Activated naive CD8-positive, alpha-beta T cell treated with anti-CD3 and anti-CD28 coated beads, Interleukin-2, amount 50 U/mL, for 24 hours (primary cell): Measurements from ENCODE around the gene SLC6A2.

Experiments used
- ATAC-seq: fragments of 150-1000 bp; cut with Tn5 transposase; one replicate; pipeline ENCODE4 v1.10.0; 2021
- DNase-seq: peaks from one replicate; pipeline ENCODE4 v3.0.0; 2021
- H3K27ac Mint-ChIP-seq: one replicate; pipeline ENCODE4 v1.8.0; 2021; ENCODE audit warnings: mild to moderate bottlenecking, mixed read lengths
- H3K27me3 Mint-ChIP-seq: one replicate; pipeline ENCODE4 v1.8.0; 2021; ENCODE audit warnings: mixed read lengths
- H3K36me3 Mint-ChIP-seq: one replicate; pipeline ENCODE4 v1.8.0; 2021; ENCODE audit warnings: low read depth, mixed read lengths
- H3K4me1 Mint-ChIP-seq: one replicate; pipeline ENCODE4 v1.8.0; 2021; ENCODE audit warnings: mixed read lengths
- H3K4me3 Mint-ChIP-seq: one replicate; pipeline ENCODE4 v1.8.0; 2021; ENCODE audit warnings: mild to moderate bottlenecking, moderate library complexity, mixed read lengths
- H3K9me3 Mint-ChIP-seq: one replicate; pipeline ENCODE4 v1.8.0; 2021; ENCODE audit warnings: mixed read lengths

Gene SLC6A2

DNA sequence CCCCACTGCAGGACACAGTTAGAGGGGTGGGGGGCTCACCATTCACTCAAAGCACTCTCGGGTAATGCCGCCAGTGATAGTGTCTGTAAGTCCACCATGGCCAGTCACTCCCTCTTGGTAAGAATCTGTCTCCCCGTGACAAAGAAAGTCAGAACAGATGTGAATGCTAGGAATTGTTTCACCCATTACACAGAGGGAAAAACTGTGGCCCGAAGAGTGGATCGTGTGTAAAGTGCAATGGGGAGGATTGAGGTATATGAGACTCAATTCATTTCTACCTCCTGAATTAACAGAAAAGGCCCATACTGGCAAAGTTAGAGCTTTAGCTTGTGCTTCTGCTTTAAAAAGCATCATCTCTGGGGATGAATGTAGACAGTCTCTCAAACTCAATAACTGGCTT lies 17.5 kb upstream of the SLC6A2 start:
- Mint-ChIP-seq H3K4me3 (no peak overlapping the region), H3K9me3 (no peaks in the 10 kb centered on the region)

DNA sequence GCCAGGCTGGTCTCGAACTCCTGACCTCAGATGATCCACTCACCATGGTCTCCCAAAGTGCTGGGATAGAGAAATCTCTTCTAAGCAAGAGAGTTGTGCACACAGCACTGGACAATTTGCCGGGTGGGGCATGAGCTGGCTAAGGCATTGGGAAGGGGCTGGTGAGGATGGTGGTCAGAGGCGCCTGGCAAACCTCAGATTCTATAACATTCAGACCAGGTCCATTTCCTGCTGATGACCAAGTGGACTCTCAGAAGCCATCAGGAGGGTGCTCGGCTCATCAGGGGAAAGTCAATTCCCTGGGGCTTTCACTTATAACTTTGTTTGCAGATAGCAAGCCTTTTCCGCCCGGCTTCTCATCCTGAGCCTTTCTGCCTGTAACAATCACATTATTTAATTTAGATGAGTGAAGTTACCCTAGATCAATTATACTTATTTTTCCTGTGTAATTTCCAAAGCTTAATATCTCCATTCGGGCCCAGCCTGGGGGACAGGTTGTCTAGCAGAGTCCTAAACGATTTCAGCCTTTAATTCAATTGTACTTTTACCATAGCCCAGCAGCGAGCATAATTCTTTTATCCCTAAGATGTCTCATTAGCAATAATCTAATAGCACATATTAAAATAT lies 15.0 kb upstream of the SLC6A2 start:
- Mint-ChIP-seq H3K27me3 (peaks cover 8% of the 10 kb centered on the region), H3K27ac (no peak overlapping the region), H3K36me3 (no peaks in the 10 kb centered on the region), H3K4me1 (no peaks in the 10 kb centered on the region), H3K9me3 (no peaks in the 10 kb centered on the region), H3K4me3 (no peak overlapping the region)
- DNase-seq = no peak
- ATAC-seq = no peak

More for the DNA sequence above, 17.5 kb upstream of the SLC6A2 start:
- Mint-ChIP-seq H3K4me1 (no peaks in the 10 kb centered on the region), H3K27me3 (peaks cover 16% of the 10 kb centered on the region), H3K27ac (no peak overlapping the region), H3K36me3 (no peaks in the 10 kb centered on the region)
- ATAC-seq = no peak
- no peak for DNase-seq

DNA sequence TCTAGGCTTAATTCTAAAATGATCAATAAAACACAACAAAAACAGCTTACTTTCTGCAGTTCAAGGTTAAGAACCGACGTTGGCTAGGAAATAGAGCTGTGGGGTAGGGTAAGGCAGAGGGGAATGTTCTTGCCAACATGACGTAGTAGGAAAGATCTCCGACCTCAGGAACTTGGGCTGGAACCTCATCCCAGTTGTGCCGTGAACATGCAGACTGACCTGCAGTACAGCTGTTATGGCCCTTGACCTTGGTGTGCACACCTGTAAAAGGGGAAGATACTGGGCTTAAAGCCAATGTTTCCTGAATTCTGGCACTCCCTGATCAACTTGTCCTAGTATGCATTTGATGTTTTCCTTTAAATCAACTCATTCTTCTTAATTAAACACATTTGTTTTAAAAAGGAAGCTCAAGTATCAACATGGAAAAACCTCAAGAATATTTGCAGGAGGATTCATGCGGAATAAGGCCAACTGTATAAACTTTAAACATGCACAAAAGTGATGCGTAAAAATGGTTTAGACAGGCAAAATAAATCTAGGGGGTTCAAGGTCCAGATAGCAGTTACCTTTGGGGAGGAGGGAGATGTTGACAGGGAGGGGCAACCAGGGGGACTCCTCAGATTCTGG lies 14.2 kb upstream of the SLC6A2 start:
- no peak for DNase-seq
- Mint-ChIP-seq H3K36me3 (no peaks in the 10 kb centered on the region), H3K27ac (no peak overlapping the region), H3K4me1 (no peaks in the 10 kb centered on the region), H3K4me3 (no peak overlapping the region), H3K27me3 (peaks cover 6% of the 10 kb centered on the region), H3K9me3 (no peaks in the 10 kb centered on the region)
- ATAC-seq = no peak

DNA sequence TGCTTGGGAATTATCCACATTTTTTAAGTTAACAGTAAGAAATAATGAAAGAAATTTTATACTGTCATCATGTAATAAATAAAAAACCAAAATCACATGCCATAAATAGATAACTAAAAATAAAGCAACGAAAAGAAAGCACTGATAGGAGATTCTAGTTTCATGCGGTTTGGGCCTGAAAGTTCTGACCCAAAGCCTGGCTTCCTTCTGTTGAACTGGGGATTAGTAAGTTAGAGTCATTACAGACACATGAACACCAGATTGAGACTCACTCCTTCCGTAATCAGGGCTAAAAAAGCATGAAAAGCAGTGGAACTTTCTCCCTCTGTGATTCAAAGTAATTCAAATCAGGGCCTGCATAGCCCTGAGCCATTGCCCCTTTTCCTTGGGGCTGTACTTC lies 13.2 kb upstream of the SLC6A2 start:
- Mint-ChIP-seq H3K27ac (no peak overlapping the region), H3K36me3 (no peaks in the 10 kb centered on the region), H3K27me3 (peaks cover 8% of the 10 kb centered on the region), H3K9me3 (no peaks in the 10 kb centered on the region), H3K4me1 (no peaks in the 10 kb centered on the region), H3K4me3 (no peak overlapping the region)
- ATAC-seq (no peak), DNase-seq (no peak)

DNA sequence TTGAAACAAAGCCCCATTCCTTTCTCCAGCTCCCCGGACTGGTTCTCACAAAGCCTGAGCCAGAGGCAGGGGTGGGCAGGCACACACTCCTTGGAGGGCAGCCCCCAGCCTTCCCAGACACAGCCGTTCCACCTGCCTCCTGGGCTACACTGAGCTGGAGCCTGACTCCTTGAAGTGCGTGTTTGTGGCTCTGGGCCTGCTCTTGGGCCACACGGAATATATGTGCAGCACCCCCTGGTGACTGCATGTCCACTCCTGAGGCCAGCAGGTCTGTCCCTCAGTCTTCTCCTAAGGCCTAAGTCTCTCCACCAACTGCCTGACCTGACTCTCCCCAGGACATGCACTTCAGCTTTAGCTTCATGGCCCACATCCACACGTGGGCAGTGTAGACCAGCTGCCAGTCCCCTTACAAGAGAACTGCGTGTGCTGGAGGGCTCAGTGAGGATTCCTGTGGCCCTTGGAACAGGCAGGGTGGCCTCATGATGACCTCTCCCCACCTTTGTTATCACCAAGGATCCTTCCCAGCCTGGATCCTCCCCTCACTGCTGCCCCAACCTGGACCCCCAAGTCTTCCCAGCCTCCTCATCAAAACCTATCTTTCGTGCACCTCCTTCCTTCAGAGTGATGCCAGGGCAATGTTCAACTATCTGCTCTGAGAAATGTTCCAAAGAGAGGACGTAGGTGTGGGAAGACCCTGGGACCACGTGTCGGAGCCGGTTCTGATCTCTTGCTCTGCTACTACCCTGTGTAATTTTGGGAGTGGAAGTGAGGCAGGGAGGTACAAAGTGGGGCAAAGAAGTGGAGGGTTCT lies 12.4 kb upstream of the SLC6A2 start:
- no peak for ATAC-seq
- DNase-seq = no peak
- Mint-ChIP-seq H3K36me3 (no peaks in the 10 kb centered on the region), H3K4me3 (no peak overlapping the region), H3K9me3 (no peaks in the 10 kb centered on the region), H3K27me3 (peaks cover 8% of the 10 kb centered on the region), H3K4me1 (no peaks in the 10 kb centered on the region), H3K27ac (no peak overlapping the region)

DNA sequence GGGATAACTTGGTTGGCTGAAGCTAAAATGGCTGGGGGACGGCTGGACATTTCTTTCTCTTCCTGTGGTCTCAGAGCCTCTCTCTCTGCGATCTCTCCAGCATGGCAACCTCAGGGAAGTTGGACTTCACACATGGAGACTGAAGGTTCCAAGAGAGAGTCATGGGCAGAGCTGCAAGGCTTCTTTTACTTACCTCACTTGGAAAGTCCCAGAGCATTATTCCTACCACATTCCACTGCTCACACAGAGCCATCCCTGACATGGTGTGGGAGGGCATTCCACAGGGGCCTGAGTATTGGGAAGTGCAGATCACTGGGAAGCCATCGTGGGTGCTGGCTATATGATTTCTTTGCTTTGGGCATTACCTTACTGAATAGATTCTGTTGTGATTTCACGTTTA lies 9.8 kb upstream of the SLC6A2 start:
- no peak for ATAC-seq

DNA sequence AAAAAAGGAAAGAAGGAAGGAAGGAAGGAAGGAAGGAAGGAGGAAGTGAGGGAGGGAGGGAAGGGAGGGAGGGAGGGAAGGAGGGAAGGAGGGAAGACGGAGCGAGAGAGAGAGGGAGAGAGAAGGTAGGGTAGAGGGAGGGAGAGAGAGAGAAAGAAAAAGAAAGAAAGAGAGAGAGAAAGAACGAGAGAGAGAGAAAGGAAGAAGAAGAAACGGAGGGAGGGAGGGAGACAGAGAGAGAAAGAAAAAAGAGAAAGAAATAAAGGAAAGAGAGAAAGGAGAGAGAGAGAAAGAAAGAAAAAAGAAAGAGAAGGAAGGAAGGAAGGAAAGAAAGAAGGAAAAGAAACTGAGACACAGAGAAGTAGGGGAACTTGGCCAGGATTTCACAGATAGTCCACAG lies 8.4 kb upstream of the SLC6A2 start:
- no peak overlapping the region for H3K27ac Mint-ChIP-seq

More for the DNA sequence above, 9.8 kb upstream of the SLC6A2 start:
- Mint-ChIP-seq H3K27ac (no peak overlapping the region), H3K4me3 (no peak overlapping the region), H3K27me3 (peaks cover 10% of the 10 kb centered on the region), H3K9me3 (no peaks in the 10 kb centered on the region), H3K4me1 (no peaks in the 10 kb centered on the region), H3K36me3 (no peaks in the 10 kb centered on the region)
- DNase-seq = no peak

DNA sequence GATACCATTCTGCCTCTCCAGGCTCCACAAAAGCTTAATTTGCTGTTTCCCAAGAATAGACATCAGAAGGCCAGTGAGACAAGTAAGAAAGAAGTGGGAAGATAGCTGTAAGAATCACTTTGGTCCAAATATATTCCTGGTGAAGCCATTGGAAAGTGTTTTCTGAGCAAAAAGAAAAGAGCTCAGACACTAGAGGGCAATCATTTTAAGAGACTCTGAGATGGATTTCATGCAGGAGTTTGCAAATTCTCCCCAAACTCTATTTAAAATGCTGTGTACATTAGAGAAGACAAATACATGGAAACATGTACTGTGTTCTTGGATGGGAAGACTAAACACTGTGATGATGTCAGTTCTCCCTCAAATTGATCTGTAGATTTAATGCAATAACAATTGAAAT lies 8.0 kb upstream of the SLC6A2 start:
- Mint-ChIP-seq H3K9me3 (no peaks in the 10 kb centered on the region), H3K36me3 (no peaks in the 10 kb centered on the region), H3K27me3 (peaks cover 15% of the 10 kb centered on the region), H3K4me3 (no peak overlapping the region), H3K27ac (no peak overlapping the region), H3K4me1 (no peaks in the 10 kb centered on the region)
- ATAC-seq (no peak), DNase-seq (no peak)

More for the DNA sequence above, 8.4 kb upstream of the SLC6A2 start:
- no peaks in the 10 kb centered on the region for H3K9me3 Mint-ChIP-seq
- ATAC-seq (no peak), DNase-seq (no peak)
- peaks cover 13% of the 10 kb centered on the region for H3K27me3 Mint-ChIP-seq
- H3K36me3 Mint-ChIP-seq = no peaks in the 10 kb centered on the region
- H3K4me3 Mint-ChIP-seq = no peak overlapping the region
- H3K4me1 Mint-ChIP-seq = no peaks in the 10 kb centered on the region

DNA sequence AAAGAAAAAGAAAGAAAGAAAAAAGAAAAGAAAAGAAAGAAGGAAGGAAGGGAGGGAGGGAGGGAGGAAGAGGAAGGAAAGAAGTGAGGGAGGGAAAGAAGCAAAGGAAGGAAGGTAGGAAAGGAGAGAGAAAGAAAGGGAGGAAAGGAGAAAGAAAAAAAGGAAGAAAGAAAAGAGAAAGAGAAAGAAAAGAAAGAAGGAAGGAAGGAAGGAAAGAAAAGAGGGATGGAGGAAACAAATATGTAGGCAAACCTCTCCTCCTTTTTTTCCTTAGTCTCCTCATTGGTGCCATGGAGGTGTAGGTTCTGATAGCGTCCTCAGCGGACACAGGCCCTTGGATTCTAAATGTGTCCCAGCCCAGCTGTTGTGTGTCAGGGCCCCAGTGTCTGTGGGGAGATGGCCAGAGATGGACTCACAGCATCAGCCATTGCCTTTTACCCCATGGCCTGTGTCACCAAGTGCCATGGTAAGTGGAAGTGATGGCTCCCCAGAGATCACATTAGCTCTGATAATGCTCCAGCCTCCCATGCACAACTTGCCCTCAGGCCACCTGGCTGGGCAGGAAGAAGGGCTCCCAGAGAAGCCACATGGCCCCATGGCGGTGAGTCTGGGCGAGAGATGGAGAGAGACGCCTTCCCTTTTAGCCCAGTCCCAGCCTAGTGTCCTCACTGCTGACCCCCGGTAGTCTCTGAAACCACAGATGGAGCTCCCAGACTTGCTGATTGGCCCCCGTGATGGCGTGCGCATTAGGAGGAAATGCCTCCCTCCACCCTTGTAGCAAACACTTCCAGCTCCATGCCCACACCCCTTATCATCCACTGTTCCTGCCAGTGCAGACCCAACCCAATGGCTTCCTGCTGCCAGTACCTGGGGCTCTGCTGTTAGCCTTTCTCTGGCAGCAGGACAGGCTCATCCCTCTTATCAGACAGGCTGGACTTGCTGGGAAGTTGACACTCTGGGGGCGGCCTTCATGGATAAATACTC lies 3.7 kb upstream of the SLC6A2 start:
- no peak overlapping the region for H3K4me3 Mint-ChIP-seq
- H3K27me3 Mint-ChIP-seq = peaks cover 25% of the 10 kb centered on the region
- H3K4me1 Mint-ChIP-seq = no peaks in the 10 kb centered on the region
- H3K9me3 Mint-ChIP-seq = no peaks in the 10 kb centered on the region
- H3K36me3 Mint-ChIP-seq = no peaks in the 10 kb centered on the region
- H3K27ac Mint-ChIP-seq = no peak overlapping the region
- DNase-seq (no peak), ATAC-seq (no peak)

DNA sequence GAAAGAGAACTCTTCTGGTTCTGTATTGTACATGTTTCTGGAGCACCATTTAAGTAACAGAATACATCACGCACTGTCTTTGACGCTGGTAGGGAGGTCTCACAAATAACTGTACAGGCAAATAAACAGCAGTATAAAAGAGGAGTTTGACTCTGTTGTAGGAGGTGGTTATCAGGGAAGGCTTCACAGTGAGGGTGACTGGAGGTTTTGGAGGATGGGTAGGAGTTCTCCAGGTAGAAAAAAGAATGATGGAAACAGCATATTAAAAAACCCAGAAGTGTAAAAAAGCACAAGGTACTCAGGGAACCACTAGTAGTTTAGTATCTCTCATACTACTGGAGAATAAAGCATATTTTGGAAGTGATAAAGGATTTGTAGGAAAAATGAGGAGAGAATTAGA lies 2.7 kb upstream of the SLC6A2 start:
- Mint-ChIP-seq H3K9me3 (no peaks in the 10 kb centered on the region), H3K27me3 (peaks cover 28% of the 10 kb centered on the region), H3K4me3 (no peak overlapping the region), H3K27ac (no peak overlapping the region), H3K4me1 (no peaks in the 10 kb centered on the region), H3K36me3 (no peaks in the 10 kb centered on the region)
- DNase-seq = no peak
- ATAC-seq = no peak

DNA sequence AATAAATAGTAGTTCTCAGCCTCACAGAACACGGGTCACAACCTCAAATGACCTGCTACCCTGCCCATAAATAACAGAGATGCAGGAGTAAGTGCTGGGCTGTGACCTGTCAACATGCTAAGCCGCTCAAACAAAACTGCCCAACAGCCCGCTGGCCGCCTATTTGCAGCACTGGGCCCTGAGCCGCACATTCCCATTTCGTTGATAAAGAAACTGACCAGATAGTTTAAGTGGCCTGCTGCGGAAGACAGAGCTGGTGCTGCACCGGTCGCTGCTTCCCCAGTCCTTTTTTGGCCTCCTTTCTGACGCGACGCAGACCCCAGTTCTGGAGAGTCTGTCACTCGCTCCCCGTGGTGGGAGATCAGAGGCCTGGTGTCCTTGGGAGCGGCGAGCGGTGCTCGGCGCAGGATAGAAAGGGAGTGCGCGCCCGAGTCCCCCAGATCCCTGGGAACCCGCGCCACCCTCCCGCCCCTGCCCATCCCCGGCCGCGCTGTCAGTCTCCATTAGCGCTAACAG lies 349 bp upstream of the SLC6A2 start:
- H3K27me3 Mint-ChIP-seq = peaks cover 27% of the 10 kb centered on the region
- H3K36me3 Mint-ChIP-seq = no peaks in the 10 kb centered on the region
- no peak overlapping the region for H3K4me3 Mint-ChIP-seq
- no peak overlapping the region for H3K27ac Mint-ChIP-seq
- no peak for DNase-seq
- H3K9me3 Mint-ChIP-seq = no peaks in the 10 kb centered on the region
- no peak for ATAC-seq
- H3K4me1 Mint-ChIP-seq = no peaks in the 10 kb centered on the region

DNA sequence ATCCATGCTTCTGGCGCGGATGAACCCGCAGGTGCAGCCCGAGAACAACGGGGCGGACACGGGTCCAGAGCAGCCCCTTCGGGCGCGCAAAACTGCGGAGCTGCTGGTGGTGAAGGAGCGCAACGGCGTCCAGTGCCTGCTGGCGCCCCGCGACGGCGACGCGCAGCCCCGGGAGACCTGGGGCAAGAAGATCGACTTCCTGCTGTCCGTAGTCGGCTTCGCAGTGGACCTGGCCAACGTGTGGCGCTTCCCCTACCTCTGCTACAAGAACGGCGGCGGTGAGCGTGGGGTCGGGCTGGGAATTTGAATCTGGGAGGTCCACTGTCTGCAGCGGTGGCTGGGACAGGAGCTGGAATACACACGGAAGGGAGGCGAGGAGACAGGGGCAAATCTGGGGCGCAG lies 904 bp downstream of the SLC6A2 start:
- no peak overlapping the region for H3K27ac Mint-ChIP-seq
- H3K9me3 Mint-ChIP-seq = no peaks in the 10 kb centered on the region
- peaks cover 19% of the 10 kb centered on the region for H3K27me3 Mint-ChIP-seq
- H3K36me3 Mint-ChIP-seq = no peaks in the 10 kb centered on the region
- H3K4me3 Mint-ChIP-seq = no peak overlapping the region
- no peaks in the 10 kb centered on the region for H3K4me1 Mint-ChIP-seq
- ATAC-seq = no peak
- DNase-seq = no peak

DNA sequence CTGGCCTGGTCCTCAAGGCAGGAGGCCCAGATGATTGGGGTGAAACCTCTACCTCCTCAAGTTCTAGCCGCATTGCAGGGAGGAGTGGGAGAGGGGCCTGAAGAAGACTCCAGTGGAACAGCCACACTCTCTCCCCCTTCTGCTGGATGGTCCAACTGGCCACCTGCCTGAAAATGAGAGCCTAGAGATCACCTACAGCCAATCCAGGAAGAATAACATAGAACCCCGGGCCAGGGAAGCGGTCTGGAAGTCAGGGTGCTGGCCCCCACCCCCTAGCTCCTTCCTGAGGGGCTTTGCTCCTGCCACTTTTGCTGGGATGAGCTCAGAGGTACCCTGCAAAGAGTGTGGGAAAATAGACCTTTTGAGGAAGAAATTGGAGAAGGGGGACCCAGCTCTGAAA lies 1.8 kb downstream of the SLC6A2 start:
- Mint-ChIP-seq H3K4me3 (no peak overlapping the region), H3K9me3 (no peaks in the 10 kb centered on the region), H3K27me3 (peaks cover 17% of the 10 kb centered on the region), H3K4me1 (no peaks in the 10 kb centered on the region), H3K27ac (no peak overlapping the region), H3K36me3 (no peaks in the 10 kb centered on the region)
- no peak for DNase-seq
- no peak for ATAC-seq

DNA sequence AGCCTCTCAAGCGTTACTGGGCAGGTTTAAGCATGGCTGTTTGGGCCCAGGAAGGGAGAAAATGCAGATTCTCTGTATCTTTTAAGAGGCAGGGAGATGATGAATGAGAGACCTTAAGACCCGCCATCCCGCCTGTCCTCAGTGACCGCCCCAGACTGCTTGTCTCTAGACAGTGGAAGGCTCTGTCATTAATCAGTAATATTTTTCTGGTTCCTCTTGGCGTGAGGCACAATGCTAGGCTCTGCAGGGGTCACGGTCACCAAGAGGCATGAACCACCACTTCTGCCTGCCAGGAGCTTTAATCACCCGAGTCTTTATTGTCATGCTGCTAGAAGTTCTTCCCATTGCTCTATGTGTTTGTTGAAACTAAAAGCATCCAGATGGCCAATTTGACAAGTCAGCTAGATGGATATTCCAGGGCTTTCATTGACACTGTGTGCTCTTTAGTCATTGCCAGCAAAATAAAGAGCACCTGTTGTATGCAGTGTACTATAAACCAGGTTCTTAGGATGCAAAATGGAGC lies 3.2 kb downstream of the SLC6A2 start:
- H3K27me3 Mint-ChIP-seq = peaks cover 17% of the 10 kb centered on the region
- no peaks in the 10 kb centered on the region for H3K36me3 Mint-ChIP-seq
- no peak for DNase-seq
- H3K4me1 Mint-ChIP-seq = no peaks in the 10 kb centered on the region
- ATAC-seq = no peak
- H3K4me3 Mint-ChIP-seq = no peak overlapping the region
- H3K9me3 Mint-ChIP-seq = peaks cover 4% of the 10 kb centered on the region
- H3K27ac Mint-ChIP-seq = no peak overlapping the region
